Endothelial cell (in vitro differentiated cells): ENCODE data around the gene MAGI2. TPM values are rescaled to one million over a fixed set of nuclear protein-coding genes. Genes with fewer than 3 reads are reported as not detected.

ENCODE experiments used
- DNase-seq: peaks from one replicate; pipeline ENCODE4 v3.0.0; 2021; ENCODE audit warnings: low spot score
- H3K27ac Mint-ChIP-seq: one replicate; pipeline ENCODE4 v1.8.0; 2021; ENCODE audit warnings: mixed read lengths, inconsistent platforms; ENCODE audit not compliant: unreplicated experiment
- H3K27me3 Mint-ChIP-seq: one replicate; pipeline ENCODE4 v1.8.0; 2021; ENCODE audit warnings: mild to moderate bottlenecking, moderate library complexity, mixed read lengths, inconsistent platforms; ENCODE audit not compliant: unreplicated experiment
- H3K36me3 Mint-ChIP-seq: one replicate; pipeline ENCODE4 v1.8.0; 2021; ENCODE audit warnings: mild to moderate bottlenecking, low read depth, mixed read lengths, inconsistent platforms; ENCODE audit not compliant: unreplicated experiment
- H3K4me1 Mint-ChIP-seq: one replicate; pipeline ENCODE4 v1.8.0; 2021; ENCODE audit warnings: mild to moderate bottlenecking, mixed read lengths, inconsistent platforms; ENCODE audit not compliant: unreplicated experiment
- H3K4me3 Mint-ChIP-seq: one replicate; pipeline ENCODE4 v1.8.0; 2021; ENCODE audit warnings: mild to moderate bottlenecking, mixed read lengths, inconsistent platforms; ENCODE audit not compliant: unreplicated experiment
- H3K9me3 Mint-ChIP-seq: one replicate; pipeline ENCODE4 v1.8.0; 2021; ENCODE audit warnings: mixed read lengths, inconsistent platforms; ENCODE audit not compliant: unreplicated experiment
- CTCF ChIP-seq: fragments of 200-600 bp; sonication (generic); IDR thresholded peaks from one replicate; pipeline ENCODE4 v1.5.0; 2021; ENCODE audit warnings: antibody characterized with exemption; ENCODE audit not compliant: unreplicated experiment
- total RNA-seq: library from RNA; stranded (reverse); fragmentation: NEBNext Ultra II Directional; extraction: Animal tissue kit (Norgen Biotek cat#: 25700); gene quantifications from one replicate; pipeline ENCODE4 v1.2.1, GENCODE V29; 2021; ENCODE audit not compliant: unreplicated experiment

Gene MAGI2
- total RNA-seq, 1 donor from 2014 or later: 6.3 TPM

DNA sequence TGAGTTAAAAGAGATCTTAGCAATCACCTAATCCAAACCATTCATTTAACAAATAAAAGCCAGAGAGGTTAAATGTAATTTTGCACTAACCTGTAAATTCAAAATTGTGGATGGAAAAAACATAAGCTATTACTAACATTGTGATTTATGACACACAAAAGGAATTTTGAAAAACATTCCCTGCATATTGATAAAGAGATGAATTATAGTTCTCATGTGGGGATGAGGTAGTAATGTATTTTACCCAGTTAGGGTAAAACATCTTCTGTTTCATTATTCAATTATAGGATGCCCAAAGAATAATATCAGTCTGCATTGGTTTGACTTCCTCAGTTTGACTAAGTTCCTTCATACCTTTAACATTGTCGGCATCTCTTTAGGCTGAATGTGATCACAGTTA, 1093.6 kb downstream of the MAGI2 start:
- Mint-ChIP-seq H3K27me3 (no peaks in the 10 kb centered on the region), H3K36me3 (no peaks in the 10 kb centered on the region), H3K4me3 (no peak overlapping the region), H3K9me3 (no peaks in the 10 kb centered on the region), H3K4me1 (no peaks in the 10 kb centered on the region), H3K27ac (no peak overlapping the region)
- TF ChIP-seq CTCF: no peak
- no peak for DNase-seq

GRCh38 chr7:78357709-78358108, 1095.8 kb downstream of the MAGI2 start:
- TF ChIP-seq CTCF: no peak
- H3K4me1 Mint-ChIP-seq: no peaks in the 10 kb centered on the region
- H3K9me3 Mint-ChIP-seq: no peaks in the 10 kb centered on the region
- H3K27me3 Mint-ChIP-seq: no peaks in the 10 kb centered on the region
- H3K27ac Mint-ChIP-seq: no peak overlapping the region
- H3K36me3 Mint-ChIP-seq: no peaks in the 10 kb centered on the region
- no peak overlapping the region for H3K4me3 Mint-ChIP-seq
- no peak for DNase-seq

DNA sequence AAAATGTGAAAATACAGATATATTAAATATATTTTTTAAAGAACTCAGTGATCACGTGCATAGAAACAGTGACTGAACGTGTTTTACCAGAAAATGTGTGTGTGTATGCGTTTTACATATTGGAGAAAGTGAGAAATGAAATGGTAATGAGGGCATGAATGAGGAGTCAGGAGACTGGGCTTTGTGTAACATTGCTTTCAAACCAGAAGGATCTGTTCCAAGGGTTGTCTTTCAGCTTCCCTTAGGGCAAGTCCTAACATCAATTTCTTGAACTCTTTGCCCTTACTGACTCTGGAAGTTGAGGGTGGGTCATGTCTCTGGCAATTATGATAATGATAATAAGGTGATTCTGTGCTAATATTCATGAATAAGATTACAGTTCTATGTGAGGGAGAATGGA, 1097.6 kb downstream of the MAGI2 start:
- Mint-ChIP-seq H3K27me3 (no peaks in the 10 kb centered on the region), H3K4me1 (no peaks in the 10 kb centered on the region), H3K4me3 (no peak overlapping the region), H3K27ac (no peak overlapping the region), H3K36me3 (no peaks in the 10 kb centered on the region), H3K9me3 (no peaks in the 10 kb centered on the region)
- TF ChIP-seq CTCF: no peak
- DNase-seq: no peak

- no peak overlapping the region for H3K4me3 Mint-ChIP-seq
- no peak for TF ChIP-seq CTCF
- no peak for DNase-seq
- H3K27me3 Mint-ChIP-seq: no peaks in the 10 kb centered on the region
- no peaks in the 10 kb centered on the region for H3K4me1 Mint-ChIP-seq
- H3K9me3 Mint-ChIP-seq: no peaks in the 10 kb centered on the region
- H3K36me3 Mint-ChIP-seq: no peaks in the 10 kb centered on the region
- no peak overlapping the region for H3K27ac Mint-ChIP-seq
These were observed 1102.5 kb downstream of the MAGI2 start for GRCh38 chr7:78350926-78351325.

DNA sequence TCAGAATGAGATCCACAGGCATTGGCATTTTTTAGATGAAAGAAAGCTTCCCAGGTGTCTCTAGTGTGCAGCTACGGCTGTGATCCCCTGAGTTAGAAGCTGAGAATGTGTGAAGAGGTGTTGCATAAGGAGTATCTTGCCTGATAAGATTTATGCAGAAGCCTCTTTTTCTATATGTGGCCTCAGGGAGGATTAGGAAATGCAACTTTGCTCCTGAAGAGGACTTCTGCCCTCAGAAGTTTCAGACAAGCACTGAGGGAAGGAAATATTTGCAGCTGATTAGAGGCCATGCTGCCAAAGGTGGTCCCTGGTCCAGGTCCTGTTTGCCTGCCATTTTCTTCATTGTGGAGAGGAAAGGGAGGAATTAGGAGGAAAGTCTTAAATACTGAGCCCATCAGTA, 1103.1 kb downstream of the MAGI2 start:
- no peaks in the 10 kb centered on the region for H3K4me1 Mint-ChIP-seq
- no peaks in the 10 kb centered on the region for H3K9me3 Mint-ChIP-seq
- DNase-seq: no peak
- no peaks in the 10 kb centered on the region for H3K27me3 Mint-ChIP-seq
- no peak overlapping the region for H3K27ac Mint-ChIP-seq
- no peak for TF ChIP-seq CTCF
- H3K36me3 Mint-ChIP-seq: no peaks in the 10 kb centered on the region
- H3K4me3 Mint-ChIP-seq: no peak overlapping the region
